T-helper 9 cell (primary cell): Measurements from ENCODE around the gene SLFN5.
"Not testable (repeated sequence)": the region's sequence is repeated elsewhere in the genome, so short reads cannot be mapped to it uniquely, and the experiment has no call there.

Experiments used
- DNase-seq: peaks from one replicate; pipeline ENCODE4 v3.0.0-alpha.2; 2020

SLFN5 gene

DNA sequence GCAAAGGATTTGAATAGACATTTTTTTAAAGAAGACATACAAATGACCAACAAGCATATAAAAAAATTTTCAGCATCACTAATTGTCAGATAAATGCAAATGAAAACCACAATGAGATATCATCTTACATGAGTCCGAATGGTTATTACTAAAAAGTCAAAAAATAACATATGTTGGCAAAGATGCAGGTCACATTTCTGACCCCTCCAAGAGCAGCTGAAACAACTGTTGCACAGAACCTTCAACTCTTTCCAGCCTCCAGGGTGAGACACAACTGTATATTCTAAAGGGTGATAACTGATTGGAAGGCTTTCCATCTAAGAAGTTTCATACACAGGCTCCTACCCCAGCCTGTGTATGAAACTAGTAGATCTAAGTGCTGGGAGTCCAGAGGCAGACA, 51.9 kb downstream of the SLFN5 start:
- DNase-seq, result no peak

DNA sequence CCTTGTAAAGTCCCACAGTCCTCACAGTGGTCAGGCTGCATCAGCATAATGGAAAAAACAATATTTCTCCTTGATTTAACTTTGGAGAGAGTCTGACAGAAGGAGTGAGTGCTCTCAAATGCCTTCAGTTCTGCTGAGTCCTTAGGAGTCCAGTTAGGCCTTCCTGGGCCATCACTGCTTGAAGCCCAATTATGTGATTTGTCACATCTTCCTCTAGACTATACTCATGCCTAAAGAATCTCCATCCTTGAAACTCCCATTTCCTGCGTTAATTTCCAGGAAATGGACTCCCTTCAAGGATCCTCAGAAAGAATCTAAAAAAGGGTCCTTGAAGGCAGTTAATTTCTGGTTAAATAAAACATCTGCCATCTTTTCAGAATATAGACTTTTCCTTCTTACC, 52.8 kb downstream of the SLFN5 start:
- DNase-seq, result no peak

DNA sequence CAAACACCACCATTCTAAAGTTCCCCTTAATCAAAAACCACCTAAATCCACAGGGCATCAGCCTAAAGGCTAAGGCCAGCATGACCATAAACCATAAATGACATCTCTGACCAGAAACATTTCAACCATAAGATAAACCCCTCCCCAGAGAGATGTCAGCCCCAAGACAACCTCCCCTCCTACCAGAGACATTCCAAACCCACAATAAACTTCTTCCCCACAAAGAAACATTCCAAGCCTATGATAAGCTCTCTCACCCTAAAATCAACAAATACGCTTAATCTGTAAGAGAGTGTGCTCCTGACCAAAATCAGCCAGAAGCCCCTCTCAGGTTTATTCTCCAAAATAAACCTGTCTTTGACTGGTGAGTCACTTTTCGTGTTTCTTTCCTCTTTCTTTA, 54.8 kb downstream of the SLFN5 start:
- no peak for DNase-seq

DNA sequence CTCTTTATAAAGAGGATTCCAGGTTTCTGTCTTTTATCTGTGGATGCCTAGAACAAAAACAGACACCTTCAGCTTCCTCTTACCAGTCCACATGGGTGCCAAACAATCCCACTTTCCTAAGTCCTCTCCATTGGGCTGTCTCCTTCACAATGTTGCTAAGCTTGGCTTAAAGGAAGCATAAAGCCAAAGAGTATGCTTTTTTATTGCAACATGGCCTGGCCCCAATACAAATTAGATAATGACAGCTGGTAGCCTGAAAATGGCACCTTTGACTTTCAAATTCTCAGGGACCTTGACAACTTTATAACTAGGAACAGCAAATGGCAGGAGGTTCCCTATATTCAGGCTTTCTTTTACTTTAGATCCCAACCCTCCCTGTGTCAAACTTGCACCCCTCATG, 55.8 kb downstream of the SLFN5 start:
- no peak for DNase-seq

DNA sequence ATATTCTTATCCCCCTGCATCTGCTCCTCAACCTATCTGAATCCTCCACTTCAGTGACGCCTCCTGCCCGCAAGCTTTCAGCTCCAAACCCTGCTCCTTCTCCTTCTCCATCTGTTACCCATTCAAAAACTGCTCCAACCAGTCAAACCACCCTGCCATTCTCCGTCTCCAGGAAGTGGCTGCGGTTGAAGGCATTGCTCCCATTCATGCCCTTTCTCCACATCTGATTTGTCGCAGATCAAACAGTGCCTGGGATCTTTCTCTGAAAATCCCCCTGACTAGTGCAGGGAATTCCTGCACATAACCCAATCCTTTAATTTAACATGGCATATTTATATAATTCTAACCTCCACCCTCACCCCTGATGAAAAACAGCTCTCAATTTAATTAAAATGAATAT, 56.3 kb downstream of the SLFN5 start:
- no peak for DNase-seq

DNA sequence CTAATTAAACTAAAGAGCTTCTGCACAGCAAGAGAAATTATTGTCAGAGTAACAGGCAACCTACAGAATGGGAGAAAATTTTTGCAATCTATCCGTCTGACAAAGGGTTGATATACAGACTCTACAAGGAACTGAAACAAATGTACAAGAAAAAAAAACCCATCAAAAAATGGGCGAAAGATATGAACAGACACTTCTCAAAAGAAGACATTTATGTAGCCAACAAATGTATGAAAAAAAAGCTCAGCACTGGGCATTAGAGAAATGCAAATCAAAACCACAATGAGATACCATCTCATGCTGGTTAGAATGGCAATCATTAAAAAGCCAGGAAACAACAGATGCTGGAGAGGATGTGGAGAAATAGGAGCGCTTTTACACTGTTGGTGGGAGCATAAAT, 66.5 kb downstream of the SLFN5 start:
- DNase-seq, result not testable (repeated sequence)

DNA sequence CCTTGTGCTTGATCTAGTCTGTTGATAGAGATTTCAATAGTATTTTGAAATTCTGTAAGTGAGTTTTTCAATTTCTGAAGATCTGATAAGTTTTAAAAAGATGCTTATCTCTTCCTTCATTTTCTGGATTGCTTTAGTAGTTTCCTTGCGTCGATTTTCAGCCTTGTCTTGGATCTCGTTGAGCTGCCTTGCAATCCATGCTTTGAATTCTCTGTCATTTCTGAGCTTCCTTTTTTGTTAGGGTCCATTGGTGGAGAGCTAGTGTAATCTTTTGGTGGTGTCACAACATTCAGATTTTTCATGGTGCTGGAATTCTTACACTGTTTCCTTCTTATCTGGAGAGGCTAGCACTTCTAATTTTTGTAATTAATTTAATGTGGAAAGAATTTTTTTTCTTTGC, 69.5 kb downstream of the SLFN5 start:
- DNase-seq, result no peak

DNA sequence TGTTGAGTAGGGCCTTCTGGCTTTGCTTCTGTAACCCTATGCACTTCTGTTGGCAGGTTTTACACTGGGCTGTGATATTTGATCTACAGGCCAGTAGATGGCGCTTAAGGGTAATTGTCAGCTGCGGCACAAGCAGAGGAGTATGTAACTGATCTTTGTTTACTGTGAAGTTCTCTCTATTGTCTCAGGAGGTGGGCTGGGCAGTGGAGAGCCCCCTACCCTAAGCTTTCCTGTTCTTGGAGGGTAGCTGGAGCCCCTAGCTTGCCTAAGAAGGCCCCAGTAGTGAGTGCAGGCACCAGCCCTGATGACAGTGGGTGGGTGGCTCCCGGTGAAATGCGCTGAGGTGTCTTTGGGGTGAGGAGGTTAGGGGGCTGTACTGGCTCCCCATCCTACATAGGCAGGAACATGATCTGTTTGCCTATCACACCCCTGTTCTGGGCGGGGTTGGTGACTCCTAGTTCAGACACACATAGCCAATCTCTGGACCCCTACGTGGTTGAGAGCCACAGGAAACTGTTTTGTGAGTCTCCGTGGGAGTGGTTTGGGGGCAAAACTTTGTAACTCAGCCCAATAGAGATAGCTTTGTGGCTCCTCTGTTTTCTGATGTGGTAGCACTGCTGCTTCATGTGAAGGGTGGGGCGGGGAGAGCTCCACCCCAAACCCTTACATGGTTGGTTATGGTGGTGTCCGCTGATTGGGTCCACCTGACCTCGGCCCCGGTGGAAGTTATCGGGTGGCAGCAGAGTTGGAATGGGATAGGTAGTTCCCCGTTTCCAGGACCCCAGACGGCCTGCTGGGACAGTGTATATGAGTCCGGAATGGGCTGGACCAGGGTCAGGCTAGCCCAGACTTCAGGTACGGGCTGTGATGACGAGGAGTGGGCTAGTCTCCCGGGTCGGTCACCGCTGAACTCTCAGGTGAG, 70.2 kb downstream of the SLFN5 start:
- peak; percentile 66 for DNase-seq

DNA sequence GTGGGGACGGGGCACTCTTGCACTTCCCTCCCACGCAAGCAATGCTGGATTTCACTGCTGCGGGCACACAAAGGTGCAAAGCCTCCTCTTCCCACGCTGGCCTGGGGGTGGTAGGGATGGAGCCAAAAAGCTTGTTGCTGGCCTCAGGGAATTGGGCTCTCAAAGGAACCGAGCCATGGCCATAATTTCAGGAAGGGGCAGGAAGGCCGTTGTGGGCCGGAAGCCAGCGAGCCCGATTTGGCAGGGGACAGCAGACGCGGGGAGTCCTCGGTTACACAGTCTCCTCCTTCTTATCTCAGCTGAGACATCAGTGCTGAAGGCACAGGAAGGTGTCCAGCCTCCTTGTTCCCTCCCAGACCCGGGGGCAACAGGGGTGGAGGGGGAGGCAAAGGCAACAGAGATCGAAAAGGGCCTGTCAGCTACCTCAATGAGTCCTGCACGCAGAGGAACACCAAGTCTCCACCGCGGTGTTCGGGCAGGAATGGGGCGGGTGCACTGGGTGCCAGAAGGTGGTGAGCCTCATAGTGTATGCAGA, 71.1 kb downstream of the SLFN5 start:
- DNase-seq, result no peak

DNA sequence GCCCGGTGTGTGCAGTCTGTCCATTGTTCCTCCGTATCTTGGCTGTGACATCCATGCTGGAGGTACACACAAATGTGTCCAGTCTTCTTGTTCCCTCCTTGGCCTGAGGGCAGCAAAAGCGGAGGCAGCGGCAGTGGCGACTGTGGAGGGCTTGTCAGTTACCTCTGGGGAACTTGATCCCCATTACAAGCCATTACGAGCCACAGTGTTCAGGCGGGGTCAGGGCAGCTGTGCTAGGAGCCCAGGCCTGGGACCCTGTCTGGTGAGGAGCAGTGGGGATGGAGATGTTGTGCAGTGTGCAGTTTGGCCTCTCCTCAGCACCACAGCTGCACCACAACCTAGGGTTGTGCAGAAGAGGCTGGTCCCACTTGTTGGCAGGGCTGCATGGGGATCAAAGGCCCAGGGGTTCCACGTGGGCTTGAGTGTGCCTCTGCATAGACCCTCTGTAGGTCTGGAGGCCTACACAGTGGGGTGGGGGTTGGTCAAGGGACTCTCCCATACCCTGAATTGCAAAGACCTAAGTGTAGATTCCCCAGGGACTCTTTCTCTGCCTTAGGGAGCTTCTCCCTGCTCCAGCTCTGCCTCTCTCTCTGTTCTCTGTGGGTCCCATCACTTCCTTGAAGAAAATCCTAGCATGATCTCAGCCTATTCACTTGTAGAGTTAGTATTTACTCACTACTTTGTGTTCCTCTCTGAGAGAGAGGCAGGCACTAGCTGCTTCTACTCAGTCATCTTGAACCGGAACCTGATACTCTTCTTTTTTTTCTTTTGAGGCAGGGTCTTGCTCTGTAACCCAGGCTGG, 71.7 kb downstream of the SLFN5 start:
- no peak for DNase-seq

DNA sequence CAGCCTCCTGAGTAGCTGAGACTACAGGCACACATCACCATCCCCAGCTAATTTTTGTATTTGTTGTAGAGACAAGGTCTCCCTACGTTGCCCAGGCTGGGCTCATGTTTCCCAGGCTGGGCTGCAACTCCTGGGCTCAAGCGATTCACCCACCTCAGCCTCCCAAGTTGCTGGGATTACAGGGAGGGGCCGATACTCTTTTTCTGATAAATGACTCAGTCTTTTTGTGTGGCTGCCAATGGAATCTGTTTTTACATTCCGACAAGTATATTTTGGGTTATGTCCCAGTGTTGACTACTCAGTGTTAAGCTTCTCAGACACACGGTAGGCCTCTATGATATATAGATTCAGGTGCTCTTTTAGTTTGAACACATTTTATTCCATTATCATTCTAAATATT, 72.4 kb downstream of the SLFN5 start:
- DNase-seq, result no peak

DNA sequence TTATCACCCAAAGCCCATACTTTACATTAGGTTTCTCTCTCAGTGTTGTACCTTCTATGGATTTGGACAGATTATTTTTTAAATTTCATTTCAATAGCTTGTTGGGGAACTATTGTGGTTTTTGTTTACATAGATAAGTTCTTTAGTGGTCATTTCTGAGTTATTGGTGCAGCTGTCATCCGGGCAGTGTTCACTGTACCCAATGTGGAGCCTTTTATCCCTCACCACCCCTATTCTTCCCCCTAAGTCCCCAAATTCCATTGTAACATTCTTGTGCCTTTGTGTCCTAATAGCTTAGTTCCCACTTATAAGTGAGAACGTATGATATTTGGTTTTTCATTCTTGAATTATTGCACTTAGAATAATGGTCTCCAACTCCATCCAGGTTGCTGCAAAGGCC, 73.1 kb downstream of the SLFN5 start:
- no peak for DNase-seq

DNA sequence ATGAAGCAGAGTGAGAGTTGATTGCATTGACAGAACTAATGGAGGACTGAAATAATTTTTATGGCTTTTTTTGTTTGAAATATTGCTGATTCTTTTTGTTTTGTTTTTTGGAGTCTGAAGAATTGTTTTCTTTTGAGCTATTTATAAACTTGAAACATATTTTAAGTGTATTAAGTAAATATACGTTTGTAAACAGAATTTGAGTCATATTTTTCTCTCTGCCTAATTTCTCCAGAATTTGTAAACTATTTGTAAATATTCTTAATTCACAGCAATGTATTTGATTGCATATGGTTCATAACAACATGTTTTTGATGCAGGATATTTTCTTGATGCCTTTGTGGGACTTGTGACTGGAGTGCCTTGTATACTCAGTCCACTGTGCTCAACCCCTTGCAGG, 79.9 kb downstream of the SLFN5 start:
- no peak for DNase-seq
